Measurements from ENCODE around the gene CT47C1.

CT47C1 gene

GRCh38 chrX:119075270-119076025 lies 2.7 kb downstream of the CT47C1 start:
- DNase-seq, result no peak

GRCh38 chrX:119082278-119082677 lies 9.5 kb downstream of the CT47C1 start:
- DNase-seq, result no peak

GRCh38 chrX:119084766-119085165 lies 12.0 kb downstream of the CT47C1 start:
- DNase-seq, result no peak

- no peak for DNase-seq
Observed at GRCh38 chrX:119087121-119087520, 14.3 kb downstream of the CT47C1 start.

- no peak for DNase-seq
Observed at GRCh38 chrX:119089619-119090018, 16.8 kb downstream of the CT47C1 start.

GRCh38 chrX:119090627-119091026 lies 17.8 kb downstream of the CT47C1 start:
- DNase-seq, result no peak

GRCh38 chrX:119093991-119094735 lies 21.4 kb downstream of the CT47C1 start:
- no peak for DNase-seq

GRCh38 chrX:119094819-119095218 lies 22.0 kb downstream of the CT47C1 start:
- DNase-seq, result no peak

- no peak for DNase-seq
Observed at GRCh38 chrX:119095936-119096335, 23.1 kb downstream of the CT47C1 start.

GRCh38 chrX:119101168-119101567 lies 28.4 kb downstream of the CT47C1 start:
- DNase-seq, result no peak

GRCh38 chrX:119105826-119106225 lies 33.0 kb downstream of the CT47C1 start:
- DNase-seq, result no peak

- no peak for DNase-seq
Observed at GRCh38 chrX:119107206-119107605, 34.4 kb downstream of the CT47C1 start.

GRCh38 chrX:119118780-119119395 lies 46.1 kb downstream of the CT47C1 start:
- peak; percentile 65 for DNase-seq

GRCh38 chrX:119121341-119121740 lies 48.5 kb downstream of the CT47C1 start:
- DNase-seq, result no peak
